Measurements from ENCODE around the gene CRTC1.

DNA sequence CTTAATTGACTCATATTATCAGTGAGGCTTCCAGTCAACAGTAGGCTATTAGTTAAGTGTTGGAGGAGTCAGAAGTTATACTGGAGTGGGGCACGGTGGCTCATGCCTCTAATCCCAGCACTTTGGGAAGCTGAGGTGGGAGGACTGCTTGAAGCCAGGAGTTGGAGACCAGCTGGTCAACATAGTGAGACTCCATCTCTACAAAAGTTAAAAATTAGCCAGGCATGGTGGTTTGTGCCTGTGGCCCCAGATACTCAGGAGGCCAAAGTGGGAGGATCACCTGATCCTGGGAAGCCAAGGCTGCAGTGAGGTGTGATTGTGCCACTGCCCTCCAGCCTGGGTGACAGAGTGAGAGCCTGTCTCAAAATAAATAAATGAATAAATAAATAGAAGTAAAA is 54.5 kb downstream of the CRTC1 start:
- TF ChIP-seq, protein P1, sequence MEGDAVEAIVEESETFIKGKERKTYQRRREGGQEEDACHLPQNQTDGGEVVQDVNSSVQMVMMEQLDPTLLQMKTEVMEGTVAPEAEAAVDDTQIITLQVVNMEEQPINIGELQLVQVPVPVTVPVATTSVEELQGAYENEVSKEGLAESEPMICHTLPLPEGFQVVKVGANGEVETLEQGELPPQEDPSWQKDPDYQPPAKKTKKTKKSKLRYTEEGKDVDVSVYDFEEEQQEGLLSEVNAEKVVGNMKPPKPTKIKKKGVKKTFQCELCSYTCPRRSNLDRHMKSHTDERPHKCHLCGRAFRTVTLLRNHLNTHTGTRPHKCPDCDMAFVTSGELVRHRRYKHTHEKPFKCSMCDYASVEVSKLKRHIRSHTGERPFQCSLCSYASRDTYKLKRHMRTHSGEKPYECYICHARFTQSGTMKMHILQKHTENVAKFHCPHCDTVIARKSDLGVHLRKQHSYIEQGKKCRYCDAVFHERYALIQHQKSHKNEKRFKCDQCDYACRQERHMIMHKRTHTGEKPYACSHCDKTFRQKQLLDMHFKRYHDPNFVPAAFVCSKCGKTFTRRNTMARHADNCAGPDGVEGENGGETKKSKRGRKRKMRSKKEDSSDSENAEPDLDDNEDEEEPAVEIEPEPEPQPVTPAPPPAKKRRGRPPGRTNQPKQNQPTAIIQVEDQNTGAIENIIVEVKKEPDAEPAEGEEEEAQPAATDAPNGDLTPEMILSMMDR (IDR thresholded peaks at IDR 0.05; ENCODE audit: borderline replicate concordance, extremely low read depth, low read length, poor library complexity, severe bottlenecking), result no peak
- TF ChIP-seq EZH2 (IDR thresholded peaks at IDR 0.05; ENCODE audit: borderline replicate concordance, low read depth, low read length, severe bottlenecking), result no peak
